ENCODE measurements around the gene ATXN10.

DNA sequence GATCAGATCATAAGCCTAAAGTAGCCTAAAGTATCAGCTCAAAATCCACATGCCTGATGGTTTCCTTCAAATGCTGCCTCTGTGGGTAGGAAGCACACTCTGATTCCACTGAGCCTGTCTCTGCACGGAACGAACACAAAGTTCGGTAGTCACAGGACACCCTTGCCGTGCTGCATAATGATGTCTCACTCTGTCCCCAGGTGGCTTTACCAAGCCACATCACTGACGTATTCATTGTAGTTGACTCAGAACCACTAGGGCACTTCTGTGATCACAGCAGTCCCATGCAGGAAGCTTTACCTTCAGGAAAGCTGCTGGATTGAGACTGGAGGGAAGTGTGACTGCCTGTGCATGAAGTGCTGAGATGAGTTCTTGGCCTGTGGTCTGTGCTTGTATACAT lies 147.7 kb downstream of the ATXN10 start:
- TF ChIP-seq, protein P1, sequence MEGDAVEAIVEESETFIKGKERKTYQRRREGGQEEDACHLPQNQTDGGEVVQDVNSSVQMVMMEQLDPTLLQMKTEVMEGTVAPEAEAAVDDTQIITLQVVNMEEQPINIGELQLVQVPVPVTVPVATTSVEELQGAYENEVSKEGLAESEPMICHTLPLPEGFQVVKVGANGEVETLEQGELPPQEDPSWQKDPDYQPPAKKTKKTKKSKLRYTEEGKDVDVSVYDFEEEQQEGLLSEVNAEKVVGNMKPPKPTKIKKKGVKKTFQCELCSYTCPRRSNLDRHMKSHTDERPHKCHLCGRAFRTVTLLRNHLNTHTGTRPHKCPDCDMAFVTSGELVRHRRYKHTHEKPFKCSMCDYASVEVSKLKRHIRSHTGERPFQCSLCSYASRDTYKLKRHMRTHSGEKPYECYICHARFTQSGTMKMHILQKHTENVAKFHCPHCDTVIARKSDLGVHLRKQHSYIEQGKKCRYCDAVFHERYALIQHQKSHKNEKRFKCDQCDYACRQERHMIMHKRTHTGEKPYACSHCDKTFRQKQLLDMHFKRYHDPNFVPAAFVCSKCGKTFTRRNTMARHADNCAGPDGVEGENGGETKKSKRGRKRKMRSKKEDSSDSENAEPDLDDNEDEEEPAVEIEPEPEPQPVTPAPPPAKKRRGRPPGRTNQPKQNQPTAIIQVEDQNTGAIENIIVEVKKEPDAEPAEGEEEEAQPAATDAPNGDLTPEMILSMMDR (conservative IDR thresholded peaks at IDR 0.05), result no peak
- no peak for TF ChIP-seq ZFX (IDR thresholded peaks at IDR 0.05)
